Gastroesophageal sphincter (tissue), 3 donors: ENCODE results near the gene PROM2.

Source experiments
- CTCF ChIP-seq, 4 experiments: fragments of 200-600 bp in 2 of 4; fragments of 450-650 bp in 2 of 4; sonication (generic) in 1 of 4; IDR thresholded peaks; one replicate each; pipeline ENCODE4 v1.5.1; 2017 to 2019; ENCODE audit warnings: antibody characterized with exemption in 4 of 4, mild to moderate bottlenecking in 2 of 4, moderate library complexity in 2 of 4
- POLR2AphosphoS5 ChIP-seq: sonication (generic); formaldehyde crosslinking; IDR thresholded peaks from one replicate; pipeline ENCODE4 v1.6.1; 2017; ENCODE audit warnings: antibody characterized with exemption

- TF ChIP-seq CTCF (IDR thresholded peaks at IDR 0.05): no peak
- TF ChIP-seq POLR2AphosphoS5: no peak
Observed at GRCh38 chr2:95298486-95299111, 24.4 kb downstream of the PROM2 start.
